Heart left ventricle (tissue), 13 donors: Measurements from ENCODE around the gene EIF2S2.
"Not testable (repeated sequence)": the region's sequence is repeated elsewhere in the genome, so short reads cannot be mapped to it uniquely, and the experiment has no call there.

Source experiments
- CTCF ChIP-seq, 12 donors: fragments of 200-600 bp; sonication (generic) in 4 of 12; IDR thresholded peaks; one replicate each; pipeline versions ENCODE4 v1.5.0 to v1.8.0; 2018 to 2022; ENCODE audit warnings: antibody characterized with exemption in 12 of 12, mild to moderate bottlenecking in 5 of 12
- POLR2A ChIP-seq, 2 donors: fragments of 450-650 bp; IDR thresholded peaks; one replicate each; pipeline ENCODE4 v1.6.1; 2017; ENCODE audit warnings: antibody characterized with exemption in 2 of 2, mild to moderate bottlenecking in 2 of 2, moderate library complexity in 2 of 2
- donor health status: ischemic (EF 13 %, LVEDD 7.1; RV severe dilation, severe dysfunction).
- donor health status: DM: no; HTN: yes; CAD: no.
- donor health status: DM: no; HTN: no; CAD: no.
- donor health status: ischemic (EF 25% LVEDD 6.9; RV normal size, moderate dysfunction).
- donor health status: ischemic (EF 25% LVEDD 5.7; RV mildly dilated, moderate dysfunction).
- donor health status: ischemic (EF 35%, LVEDD 5.7; RV mildly dilated, moderate dysfunction).
- donor health status: nonischemic (EF 11% LVEDD 7.7; RV severe dilation, severe dysfunction).
- donor health status: DM: yes; HTN: yes; CAD: no.
- donor health status: PGD.
- donor health status: ischemic (EF 29% LVEDD 5.4; RV normal size, mild dysfunction).
- donor health status: nonischemic (EF 23%, LVEDD 6.1; RV moderate dilation, normal function).

DNA sequence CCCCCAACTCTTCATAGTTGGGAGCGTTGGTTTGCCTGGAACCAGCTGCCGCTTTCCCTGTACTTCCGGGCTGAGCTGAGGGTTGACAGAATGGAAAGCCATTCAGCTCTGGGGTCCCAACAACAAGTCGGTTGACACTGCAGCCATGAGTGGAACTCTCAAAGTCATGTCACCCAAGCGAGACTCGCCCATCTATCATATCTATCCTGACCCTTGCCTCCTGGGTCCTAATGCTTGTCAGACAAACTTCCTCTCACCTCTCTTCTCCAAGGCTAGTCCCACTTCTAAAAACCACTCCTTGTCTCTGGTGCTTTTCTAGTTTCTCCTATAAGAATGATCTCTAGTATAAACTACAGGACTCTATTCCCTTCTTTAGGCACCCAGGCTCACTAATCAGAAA lies 41.1 kb upstream of the EIF2S2 start:
- TF ChIP-seq CTCF, POLR2A (IDR thresholded peaks at IDR 0.05): not testable (repeated sequence)
